ENCODE data around the gene IGFLR1.

DNA sequence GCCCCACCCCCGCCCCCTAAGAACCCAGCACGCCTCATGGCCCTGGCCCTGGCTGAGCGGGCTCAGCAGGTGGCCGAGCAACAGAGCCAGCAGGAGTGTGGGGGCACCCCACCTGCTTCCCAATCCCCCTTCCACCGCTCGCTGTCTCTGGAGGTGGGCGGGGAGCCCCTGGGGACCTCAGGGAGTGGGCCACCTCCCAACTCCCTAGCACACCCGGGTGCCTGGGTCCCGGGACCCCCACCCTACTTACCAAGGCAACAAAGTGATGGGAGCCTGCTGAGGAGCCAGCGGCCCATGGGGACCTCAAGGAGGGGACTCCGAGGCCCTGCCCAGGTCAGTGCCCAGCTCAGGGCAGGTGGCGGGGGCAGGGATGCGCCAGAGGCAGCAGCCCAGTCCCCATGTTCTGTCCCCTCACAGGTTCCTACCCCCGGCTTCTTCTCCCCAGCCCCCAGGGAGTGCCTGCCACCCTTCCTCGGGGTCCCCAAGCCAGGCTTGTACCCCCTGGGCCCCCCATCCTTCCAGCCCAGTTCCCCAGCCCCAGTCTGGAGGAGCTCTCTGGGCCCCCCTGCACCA, 45.1 kb upstream of the IGFLR1 start:
- TF ChIP-seq, protein P1, sequence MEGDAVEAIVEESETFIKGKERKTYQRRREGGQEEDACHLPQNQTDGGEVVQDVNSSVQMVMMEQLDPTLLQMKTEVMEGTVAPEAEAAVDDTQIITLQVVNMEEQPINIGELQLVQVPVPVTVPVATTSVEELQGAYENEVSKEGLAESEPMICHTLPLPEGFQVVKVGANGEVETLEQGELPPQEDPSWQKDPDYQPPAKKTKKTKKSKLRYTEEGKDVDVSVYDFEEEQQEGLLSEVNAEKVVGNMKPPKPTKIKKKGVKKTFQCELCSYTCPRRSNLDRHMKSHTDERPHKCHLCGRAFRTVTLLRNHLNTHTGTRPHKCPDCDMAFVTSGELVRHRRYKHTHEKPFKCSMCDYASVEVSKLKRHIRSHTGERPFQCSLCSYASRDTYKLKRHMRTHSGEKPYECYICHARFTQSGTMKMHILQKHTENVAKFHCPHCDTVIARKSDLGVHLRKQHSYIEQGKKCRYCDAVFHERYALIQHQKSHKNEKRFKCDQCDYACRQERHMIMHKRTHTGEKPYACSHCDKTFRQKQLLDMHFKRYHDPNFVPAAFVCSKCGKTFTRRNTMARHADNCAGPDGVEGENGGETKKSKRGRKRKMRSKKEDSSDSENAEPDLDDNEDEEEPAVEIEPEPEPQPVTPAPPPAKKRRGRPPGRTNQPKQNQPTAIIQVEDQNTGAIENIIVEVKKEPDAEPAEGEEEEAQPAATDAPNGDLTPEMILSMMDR (IDR thresholded peaks at IDR 0.05), result no peak
- TF ChIP-seq, protein P2, sequence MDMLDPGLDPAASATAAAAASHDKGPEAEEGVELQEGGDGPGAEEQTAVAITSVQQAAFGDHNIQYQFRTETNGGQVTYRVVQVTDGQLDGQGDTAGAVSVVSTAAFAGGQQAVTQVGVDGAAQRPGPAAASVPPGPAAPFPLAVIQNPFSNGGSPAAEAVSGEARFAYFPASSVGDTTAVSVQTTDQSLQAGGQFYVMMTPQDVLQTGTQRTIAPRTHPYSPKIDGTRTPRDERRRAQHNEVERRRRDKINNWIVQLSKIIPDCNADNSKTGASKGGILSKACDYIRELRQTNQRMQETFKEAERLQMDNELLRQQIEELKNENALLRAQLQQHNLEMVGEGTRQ (IDR thresholded peaks at IDR 0.05; ENCODE audit: borderline replicate concordance, low read depth, low read length), result no peak
- no peak for TF ChIP-seq RXRA (IDR thresholded peaks at IDR 0.05; ENCODE audit: borderline replicate concordance, low read depth)
- no peak for TF ChIP-seq EZH2phosphoT487 (IDR thresholded peaks at IDR 0.05; ENCODE audit: borderline replicate concordance, low read depth)
- TF ChIP-seq POLR2AphosphoS5 (IDR thresholded peaks at IDR 0.05; ENCODE audit: low read depth, low read length), result no peak
- TF ChIP-seq, protein P3, sequence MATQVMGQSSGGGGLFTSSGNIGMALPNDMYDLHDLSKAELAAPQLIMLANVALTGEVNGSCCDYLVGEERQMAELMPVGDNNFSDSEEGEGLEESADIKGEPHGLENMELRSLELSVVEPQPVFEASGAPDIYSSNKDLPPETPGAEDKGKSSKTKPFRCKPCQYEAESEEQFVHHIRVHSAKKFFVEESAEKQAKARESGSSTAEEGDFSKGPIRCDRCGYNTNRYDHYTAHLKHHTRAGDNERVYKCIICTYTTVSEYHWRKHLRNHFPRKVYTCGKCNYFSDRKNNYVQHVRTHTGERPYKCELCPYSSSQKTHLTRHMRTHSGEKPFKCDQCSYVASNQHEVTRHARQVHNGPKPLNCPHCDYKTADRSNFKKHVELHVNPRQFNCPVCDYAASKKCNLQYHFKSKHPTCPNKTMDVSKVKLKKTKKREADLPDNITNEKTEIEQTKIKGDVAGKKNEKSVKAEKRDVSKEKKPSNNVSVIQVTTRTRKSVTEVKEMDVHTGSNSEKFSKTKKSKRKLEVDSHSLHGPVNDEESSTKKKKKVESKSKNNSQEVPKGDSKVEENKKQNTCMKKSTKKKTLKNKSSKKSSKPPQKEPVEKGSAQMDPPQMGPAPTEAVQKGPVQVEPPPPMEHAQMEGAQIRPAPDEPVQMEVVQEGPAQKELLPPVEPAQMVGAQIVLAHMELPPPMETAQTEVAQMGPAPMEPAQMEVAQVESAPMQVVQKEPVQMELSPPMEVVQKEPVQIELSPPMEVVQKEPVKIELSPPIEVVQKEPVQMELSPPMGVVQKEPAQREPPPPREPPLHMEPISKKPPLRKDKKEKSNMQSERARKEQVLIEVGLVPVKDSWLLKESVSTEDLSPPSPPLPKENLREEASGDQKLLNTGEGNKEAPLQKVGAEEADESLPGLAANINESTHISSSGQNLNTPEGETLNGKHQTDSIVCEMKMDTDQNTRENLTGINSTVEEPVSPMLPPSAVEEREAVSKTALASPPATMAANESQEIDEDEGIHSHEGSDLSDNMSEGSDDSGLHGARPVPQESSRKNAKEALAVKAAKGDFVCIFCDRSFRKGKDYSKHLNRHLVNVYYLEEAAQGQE (IDR thresholded peaks at IDR 0.05; ENCODE audit: low read depth, low read length), result no peak
- no peak for TF ChIP-seq YY1 (IDR thresholded peaks at IDR 0.05; ENCODE audit: low read depth)
- TF ChIP-seq, protein P4, sequence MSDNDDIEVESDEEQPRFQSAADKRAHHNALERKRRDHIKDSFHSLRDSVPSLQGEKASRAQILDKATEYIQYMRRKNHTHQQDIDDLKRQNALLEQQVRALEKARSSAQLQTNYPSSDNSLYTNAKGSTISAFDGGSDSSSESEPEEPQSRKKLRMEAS (IDR thresholded peaks at IDR 0.05; ENCODE audit: low read depth), result no peak
- no peak for TF ChIP-seq JUND (IDR thresholded peaks at IDR 0.05)
- no peak for TF ChIP-seq FOXJ3 (CRISPR knock-in tag; IDR thresholded peaks at IDR 0.05)
- TF ChIP-seq TCF12 (IDR thresholded peaks at IDR 0.05), result no peak
- no peak for TF ChIP-seq ELF1 (IDR thresholded peaks at IDR 0.05)
- TF ChIP-seq FOXM1 (IDR thresholded peaks at IDR 0.05; ENCODE audit: low read depth), result no peak
